ENCODE results near the gene COL10A1.

Gene COL10A1

GRCh38 chr6:116126032-116126431 lies at the start of gene COL10A1:
Gene COL10A1 (minus strand): TSS chr6:116126132. CDS start chr6:116125492, 640 bp downstream.
- DNase-seq (ENCODE audit: low read depth, low spot score), result no peak

- DNase-seq (ENCODE audit: low read depth, low spot score), result no peak
These were observed 49.4 kb upstream of the COL10A1 start for GRCh38 chr6:116175344-116175743.

- DNase-seq (ENCODE audit: low read depth, low spot score), result no peak
These were observed 48.0 kb upstream of the COL10A1 start for GRCh38 chr6:116173928-116174327.

GRCh38 chr6:116170358-116171057 lies 44.6 kb upstream of the COL10A1 start:
- no peak for DNase-seq (ENCODE audit: low read depth, low spot score)

- DNase-seq (ENCODE audit: low read depth, low spot score), result no peak
These were observed 43.9 kb upstream of the COL10A1 start for GRCh38 chr6:116169880-116170279.

GRCh38 chr6:116168148-116168547 lies 42.2 kb upstream of the COL10A1 start:
- DNase-seq (ENCODE audit: low read depth, low spot score), result no peak

GRCh38 chr6:116166369-116166768 lies 40.4 kb upstream of the COL10A1 start:
- DNase-seq (ENCODE audit: low read depth, low spot score), result no peak

GRCh38 chr6:116165596-116165995 lies 39.7 kb upstream of the COL10A1 start:
- no peak for DNase-seq (ENCODE audit: low read depth, low spot score)

- no peak for DNase-seq (ENCODE audit: low read depth, low spot score)
These were observed 34.0 kb upstream of the COL10A1 start for GRCh38 chr6:116159782-116160524.

- DNase-seq (ENCODE audit: low read depth, low spot score), result no peak
These were observed 32.7 kb upstream of the COL10A1 start for GRCh38 chr6:116158641-116159040.

GRCh38 chr6:116157391-116157790 lies 31.5 kb upstream of the COL10A1 start:
- DNase-seq (ENCODE audit: low read depth, low spot score), result no peak

GRCh38 chr6:116156405-116157326 lies 30.7 kb upstream of the COL10A1 start:
- DNase-seq (ENCODE audit: low read depth, low spot score), result no peak

GRCh38 chr6:116154887-116155286 lies 29.0 kb upstream of the COL10A1 start:
- no peak for DNase-seq (ENCODE audit: low read depth, low spot score)

GRCh38 chr6:116152620-116153019 lies 26.7 kb upstream of the COL10A1 start:
- no peak for DNase-seq (ENCODE audit: low read depth, low spot score)

- no peak for DNase-seq (ENCODE audit: low read depth, low spot score)
These were observed 20.1 kb upstream of the COL10A1 start for GRCh38 chr6:116145803-116146675.

GRCh38 chr6:116144605-116145004 lies 18.7 kb upstream of the COL10A1 start:
- DNase-seq (ENCODE audit: low read depth, low spot score), result no peak

- no peak for DNase-seq (ENCODE audit: low read depth, low spot score)
These were observed 14.0 kb upstream of the COL10A1 start for GRCh38 chr6:116139917-116140316.

GRCh38 chr6:116136933-116137340 lies 11.0 kb upstream of the COL10A1 start:
- no peak for DNase-seq (ENCODE audit: low read depth, low spot score)

- DNase-seq (ENCODE audit: low read depth, low spot score), result no peak
These were observed 10.4 kb upstream of the COL10A1 start for GRCh38 chr6:116136373-116136772.

- no peak for DNase-seq (ENCODE audit: low read depth, low spot score)
These were observed 7.5 kb upstream of the COL10A1 start for GRCh38 chr6:116133453-116133852.

Data from ELF-1 (cell line).